HFFc6 (cell line): ENCODE data around the gene UBC. TPM values are rescaled to one million over a fixed set of nuclear protein-coding genes. Genes with fewer than 3 reads are reported as not detected.
"Not testable (repeated sequence)": the region's sequence is repeated elsewhere in the genome, so short reads cannot be mapped to it uniquely, and the experiment has no call there.

ENCODE experiments used
- DNase-seq: peaks from one replicate; pipeline ENCODE4 v3.0.0-alpha.2; 2018
- H3K27ac Mint-ChIP-seq: 2 replicates; pipeline ENCODE4 v1.8.0; 2020; ENCODE audit warnings: mild to moderate bottlenecking, mixed read lengths
- H3K27me3 Mint-ChIP-seq: 2 replicates; pipeline ENCODE4 v1.8.0; 2021; ENCODE audit warnings: mild to moderate bottlenecking, moderate library complexity, mixed read lengths; ENCODE audit not compliant: insufficient read depth
- H3K36me3 Mint-ChIP-seq: 2 replicates; pipeline ENCODE4 v1.8.0; 2021; ENCODE audit warnings: low read depth, mixed read lengths
- H3K4me1 Mint-ChIP-seq: 2 replicates; pipeline ENCODE4 v1.8.0; 2020; ENCODE audit warnings: low read depth, mixed read lengths
- H3K4me3 Mint-ChIP-seq: 2 replicates; pipeline ENCODE4 v1.8.0; 2020; ENCODE audit warnings: mild to moderate bottlenecking, moderate library complexity, mixed read lengths
- H3K9me3 Mint-ChIP-seq: 2 replicates; pipeline ENCODE4 v1.8.0; 2020; ENCODE audit warnings: mild to moderate bottlenecking, mixed read lengths
- CTCF ChIP-seq: fragments of 200-600 bp; sonication (generic); IDR thresholded peaks from 2 replicates; pipeline ENCODE4 v1.5.0; 2021; ENCODE audit warnings: antibody characterized with exemption, mild to moderate bottlenecking
- total RNA-seq, 6 experiments: library from RNA; stranded (reverse); fragmentation: NEBNext Ultra II Directional; extraction: Animal tissue kit (Norgen Biotek cat#: 25700); gene quantifications; 2 replicates in 1 of 6; 3 replicates in 5 of 6; pipeline ENCODE4 v1.2.3, GENCODE V29; 2021

UBC gene
- total RNA-seq, 6 experiments from 2014 or later = 1,112 to 1,171 (median 1,143) TPM

GRCh38 chr12:124902916-124903315 is 11.5 kb downstream of the UBC start:
- no peak for TF ChIP-seq CTCF
- H3K4me1 Mint-ChIP-seq = peaks cover 60% of the 10 kb centered on the region
- H3K4me3 Mint-ChIP-seq = no peak overlapping the region
- H3K36me3 Mint-ChIP-seq = no peaks in the 10 kb centered on the region
- no peak for DNase-seq
- H3K9me3 Mint-ChIP-seq = no peaks in the 10 kb centered on the region
- no peaks in the 10 kb centered on the region; the same call in 1 of the 2 replicates for H3K27me3 Mint-ChIP-seq
- H3K27ac Mint-ChIP-seq = no peak overlapping the region

- Mint-ChIP-seq H3K27ac (no peak overlapping the region), H3K4me1 (peaks cover 60% of the 10 kb centered on the region), H3K9me3 (no peaks in the 10 kb centered on the region), H3K4me3 (no peak overlapping the region; the same call in 1 of the 2 replicates), H3K36me3 (no peaks in the 10 kb centered on the region; the same call in 1 of the 2 replicates), H3K27me3 (no peaks in the 10 kb centered on the region; the same call in 1 of the 2 replicates)
- TF ChIP-seq CTCF = no peak
- peak; percentile 34 for DNase-seq
Measured at GRCh38 chr12:124901003-124901402, 13.4 kb downstream of the UBC start.

DNA sequence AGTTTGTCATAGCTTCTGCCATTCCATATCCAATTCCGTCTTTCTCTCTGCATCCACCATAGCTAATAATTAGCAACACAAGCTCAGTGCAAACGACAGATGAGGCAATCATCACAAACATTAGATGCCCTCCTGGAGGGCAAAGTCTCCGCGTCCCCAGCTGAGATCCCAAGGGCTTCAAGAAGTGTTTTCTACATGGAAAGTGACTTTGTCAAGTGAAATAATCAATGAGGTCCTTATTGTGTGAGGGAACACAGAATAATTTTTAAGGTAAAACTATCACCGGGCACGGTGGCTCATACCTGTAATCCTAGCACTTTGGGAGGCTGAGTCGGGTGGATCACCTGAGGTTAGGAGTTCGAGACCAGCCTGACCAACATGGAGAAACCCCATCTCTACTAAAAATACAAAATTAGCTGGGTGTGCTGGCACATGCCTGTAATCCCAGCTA is 14.1 kb downstream of the UBC start:
- H3K27me3 Mint-ChIP-seq, H3K27ac Mint-ChIP-seq, H3K36me3 Mint-ChIP-seq, H3K9me3 Mint-ChIP-seq, DNase-seq, H3K4me3 Mint-ChIP-seq: not testable (repeated sequence)
- peaks cover 58% of the 10 kb centered on the region for H3K4me1 Mint-ChIP-seq

DNA sequence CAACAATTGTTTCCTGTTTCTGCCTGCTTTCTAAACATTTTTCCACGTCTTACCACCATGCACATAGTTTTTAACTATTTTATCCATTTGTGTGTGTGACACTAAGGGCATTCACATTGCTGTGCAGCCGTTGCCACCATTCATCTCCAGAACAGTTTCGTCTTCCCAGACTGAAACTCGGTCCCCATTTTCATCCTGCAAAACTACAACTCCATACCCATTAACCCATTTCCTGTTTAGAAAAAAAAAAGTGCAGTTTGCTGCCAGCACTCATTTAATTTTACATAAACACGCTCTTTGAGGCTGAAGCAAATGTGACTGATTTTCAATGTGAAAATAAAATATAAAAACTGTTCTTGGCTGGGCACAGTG is 15.5 kb downstream of the UBC start:
- Mint-ChIP-seq H3K27me3 (no peaks in the 10 kb centered on the region; the same call in 1 of the 2 replicates), H3K4me1 (peaks cover 54% of the 10 kb centered on the region), H3K27ac (peak overlapping the region; percentile 55), H3K9me3 (no peaks in the 10 kb centered on the region), H3K4me3 (peak overlapping the region; percentile 77), H3K36me3 (peaks cover 5% of the 10 kb centered on the region; the same call in 1 of the 2 replicates)
- DNase-seq = no peak
- no peak for TF ChIP-seq CTCF

DNA sequence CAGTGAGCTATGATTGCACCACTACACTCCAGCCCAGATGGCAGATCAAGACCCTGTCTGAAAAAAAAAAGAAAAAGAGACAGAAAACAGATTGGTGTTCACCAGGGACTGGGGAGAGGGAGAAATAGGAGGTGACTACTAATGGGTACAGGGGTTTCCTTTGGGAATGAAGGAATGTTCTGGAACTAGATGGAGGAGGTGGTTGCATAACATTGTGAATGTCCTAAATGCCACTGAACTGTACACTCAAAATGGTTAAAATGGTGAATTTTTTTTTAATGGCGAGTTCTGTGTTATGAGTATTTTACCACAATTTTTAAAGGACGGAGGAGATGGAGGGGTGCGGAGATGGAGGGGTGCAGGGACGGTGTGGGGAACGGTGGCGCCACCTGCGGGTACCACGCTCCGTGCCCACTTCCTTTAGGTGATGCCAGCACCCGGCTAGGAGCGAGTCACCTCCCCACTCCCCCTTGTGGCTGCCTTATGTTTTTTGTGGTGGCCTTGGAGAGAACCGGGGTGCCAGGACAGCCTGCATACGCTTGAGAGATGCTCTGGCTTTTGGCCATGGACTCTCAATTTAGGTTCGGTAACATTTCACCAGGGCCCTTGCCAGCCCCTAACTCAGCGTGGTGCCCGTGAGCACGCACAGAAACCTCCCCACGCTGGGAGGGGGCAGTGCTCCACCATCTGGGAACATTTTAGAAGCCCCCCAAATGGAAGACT is 16.1 kb downstream of the UBC start:
- peaks cover 5% of the 10 kb centered on the region; the same call in 1 of the 2 replicates for H3K36me3 Mint-ChIP-seq
- peak overlapping the region; percentile 77 for H3K4me3 Mint-ChIP-seq
- peak; percentile 88 for TF ChIP-seq CTCF
- no peaks in the 10 kb centered on the region for H3K9me3 Mint-ChIP-seq
- peaks cover 54% of the 10 kb centered on the region for H3K4me1 Mint-ChIP-seq
- H3K27me3 Mint-ChIP-seq = no peaks in the 10 kb centered on the region; the same call in 1 of the 2 replicates
- DNase-seq = peak; percentile 67
- H3K27ac Mint-ChIP-seq = peak overlapping the region; percentile 55

DNA sequence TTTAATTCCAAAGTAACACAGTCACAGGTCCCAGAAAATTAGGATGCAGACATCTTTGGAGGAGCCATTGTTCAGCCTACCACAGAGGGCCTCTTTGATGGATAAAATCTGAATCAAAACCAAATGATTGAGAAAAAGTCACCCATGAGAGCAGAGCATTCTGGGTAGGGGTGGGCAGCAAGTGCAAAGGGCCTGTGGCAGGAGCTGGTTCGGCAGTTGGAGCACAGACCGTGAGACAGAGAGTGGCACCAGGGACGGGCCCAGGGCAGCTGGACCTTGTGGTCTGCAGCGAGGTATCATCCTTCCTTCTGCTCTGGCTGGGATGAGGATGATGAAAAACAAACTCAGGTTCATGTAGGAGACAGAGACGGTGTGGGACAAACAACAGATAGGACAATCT is 18.0 kb downstream of the UBC start:
- Mint-ChIP-seq H3K27ac (no peak overlapping the region; the same call in 1 of the 2 replicates), H3K36me3 (peaks cover 5% of the 10 kb centered on the region; the same call in 1 of the 2 replicates), H3K27me3 (no peaks in the 10 kb centered on the region; the same call in 1 of the 2 replicates), H3K4me3 (no peak overlapping the region), H3K4me1 (peaks cover 51% of the 10 kb centered on the region), H3K9me3 (no peaks in the 10 kb centered on the region)
- no peak for TF ChIP-seq CTCF
- no peak for DNase-seq
